ENCODE data around the gene FAAP100. TPM values are rescaled to one million over a fixed set of nuclear protein-coding genes. Genes with fewer than 3 reads are reported as not detected.

FAAP100 gene
- polyA plus RNA-seq, 1 of the 3 experiments (the other 2 are of a cell fraction) = 18.9 TPM

GRCh38 chr17:81582749-81583148, 30.6 kb upstream of the FAAP100 start:
- Histone ChIP-seq H3K36me3 (replicated peaks in 1 of 2; ENCODE audit: control insufficient read depth in 1 of 2, insufficient read depth in 2 of 2, low read length in 1 of 2) (peaks cover 36 to 71% of the 10 kb centered on the region in 2 experiments), H3K9ac (no peak overlapping the region), H3K9me3 (no peaks in the 10 kb centered on the region), H3K79me2 (ENCODE audit: insufficient read depth) (peaks cover 48% of the 10 kb centered on the region), H3K4me1 (ENCODE audit: control insufficient read depth in 1 of 2, insufficient read depth in 2 of 2, low read depth in 1 of 2, low read length in 1 of 2) (peaks cover 0 to 26% of the 10 kb centered on the region in 2 experiments; a peak in 2 of 4 replicates), H3K27ac (ENCODE audit: low read depth in 2 of 2, low read length in 1 of 2) (peak overlapping the region in 1 of 2 experiments; percentile 6; a peak in 1 of 4 replicates), H4K20me1 (ENCODE audit: insufficient read depth) (peaks cover 10% of the 10 kb centered on the region; the same call in 1 of the 2 replicates), H3F3A (replicated peaks; ENCODE audit: insufficient read depth) (peaks cover 27% of the 10 kb centered on the region), H3K27me3 (ENCODE audit: insufficient read depth) (no peaks in the 10 kb centered on the region), H2AFZ (ENCODE audit: low read depth) (no peak overlapping the region), H3K4me2 (0 out of 2 replicates have a peak overlapping the region, but pooled peaks have one; percentile 21), H3K9me2 (no peaks in the 10 kb centered on the region), H3K4me3 (ENCODE audit: low read depth in 2 of 2, low read length in 1 of 2) (no peak overlapping the region)
- ChIA-PET CTCF (interaction anchor here (1.0 to 1.6 kb wide), 3 partner anchors 10 to 142 kb away, joined by 3 to 6 read pairs (median 3); no protein-coding TSS in a partner anchor), POLR2A (no interaction called here)
- DNase-seq = no peak
- TF ChIP-seq FOXM1 (IDR thresholded peaks at IDR 0.05; ENCODE audit: low read depth) (no peak), TCF12 (IDR thresholded peaks at IDR 0.05) (no peak), JUND (IDR thresholded peaks at IDR 0.05) (no peak), YY1 (IDR thresholded peaks at IDR 0.05; ENCODE audit: low read depth) (no peak), FOSL2 (IDR thresholded peaks at IDR 0.05; ENCODE audit: borderline replicate concordance, low read depth) (no peak), EP300 (IDR thresholded peaks at IDR 0.05; ENCODE audit: borderline replicate concordance in 1 of 2, low read depth in 1 of 2, low read length in 1 of 2) (no peak)
- TF ChIP-seq, protein P1, sequence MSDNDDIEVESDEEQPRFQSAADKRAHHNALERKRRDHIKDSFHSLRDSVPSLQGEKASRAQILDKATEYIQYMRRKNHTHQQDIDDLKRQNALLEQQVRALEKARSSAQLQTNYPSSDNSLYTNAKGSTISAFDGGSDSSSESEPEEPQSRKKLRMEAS (IDR thresholded peaks at IDR 0.05; ENCODE audit: low read depth) = no peak
- TF ChIP-seq, protein P2, sequence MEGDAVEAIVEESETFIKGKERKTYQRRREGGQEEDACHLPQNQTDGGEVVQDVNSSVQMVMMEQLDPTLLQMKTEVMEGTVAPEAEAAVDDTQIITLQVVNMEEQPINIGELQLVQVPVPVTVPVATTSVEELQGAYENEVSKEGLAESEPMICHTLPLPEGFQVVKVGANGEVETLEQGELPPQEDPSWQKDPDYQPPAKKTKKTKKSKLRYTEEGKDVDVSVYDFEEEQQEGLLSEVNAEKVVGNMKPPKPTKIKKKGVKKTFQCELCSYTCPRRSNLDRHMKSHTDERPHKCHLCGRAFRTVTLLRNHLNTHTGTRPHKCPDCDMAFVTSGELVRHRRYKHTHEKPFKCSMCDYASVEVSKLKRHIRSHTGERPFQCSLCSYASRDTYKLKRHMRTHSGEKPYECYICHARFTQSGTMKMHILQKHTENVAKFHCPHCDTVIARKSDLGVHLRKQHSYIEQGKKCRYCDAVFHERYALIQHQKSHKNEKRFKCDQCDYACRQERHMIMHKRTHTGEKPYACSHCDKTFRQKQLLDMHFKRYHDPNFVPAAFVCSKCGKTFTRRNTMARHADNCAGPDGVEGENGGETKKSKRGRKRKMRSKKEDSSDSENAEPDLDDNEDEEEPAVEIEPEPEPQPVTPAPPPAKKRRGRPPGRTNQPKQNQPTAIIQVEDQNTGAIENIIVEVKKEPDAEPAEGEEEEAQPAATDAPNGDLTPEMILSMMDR (IDR thresholded peaks at IDR 0.05) = no peak
- 97% methylated on average over 11 of the region's 12 CpGs for WGBS (ENCODE audit: low lambda C conversion rate)

- peaks cover 36 to 69% of the 10 kb centered on the region in 2 experiments for H3K36me3 ChIP-seq (replicated peaks in 1 of 2; ENCODE audit: control insufficient read depth in 1 of 2, insufficient read depth in 2 of 2, low read length in 1 of 2)
- no peak overlapping the region for H2AFZ ChIP-seq (ENCODE audit: low read depth)
- ChIA-PET POLR2A (no interaction called here), CTCF (interaction anchor here (1.0 to 1.6 kb wide), 3 partner anchors 9 to 141 kb away, joined by 3 to 6 read pairs (median 3); no protein-coding TSS in a partner anchor)
- 60% methylated on average over 5 of the region's 5 CpGs for WGBS (ENCODE audit: low lambda C conversion rate)
- no peaks in the 10 kb centered on the region for H3K9me2 ChIP-seq
- H3K4me1 ChIP-seq (ENCODE audit: control insufficient read depth in 1 of 2, insufficient read depth in 2 of 2, low read depth in 1 of 2, low read length in 1 of 2) = peaks cover 0 to 30% of the 10 kb centered on the region in 2 experiments; a peak in 2 of 4 replicates
- H3K9me3 ChIP-seq = no peaks in the 10 kb centered on the region
- DNase-seq = no peak
- peaks cover 10% of the 10 kb centered on the region; the same call in 1 of the 2 replicates for H4K20me1 ChIP-seq (ENCODE audit: insufficient read depth)
- H3K79me2 ChIP-seq (ENCODE audit: insufficient read depth) = peaks cover 50% of the 10 kb centered on the region
- peaks cover 31% of the 10 kb centered on the region for H3F3A ChIP-seq (replicated peaks; ENCODE audit: insufficient read depth)
- no peak overlapping the region for H3K9ac ChIP-seq
- no peaks in the 10 kb centered on the region for H3K27me3 ChIP-seq (ENCODE audit: insufficient read depth)
- peak overlapping the region in 1 of 2 experiments; percentile 6; a peak in 1 of 4 replicates for H3K27ac ChIP-seq (ENCODE audit: low read depth in 2 of 2, low read length in 1 of 2)
- H3K4me3 ChIP-seq (ENCODE audit: low read depth in 2 of 2, low read length in 1 of 2) = no peak overlapping the region
- H3K4me2 ChIP-seq = 0 out of 2 replicates have a peak overlapping the region, but pooled peaks have one; percentile 21
- peak; percentile 46 for TF ChIP-seq FOSL2 (IDR thresholded peaks at IDR 0.05; ENCODE audit: borderline replicate concordance, low read depth)
- TF ChIP-seq FOXJ3 (CRISPR knock-in tag; IDR thresholded peaks at IDR 0.05) = no peak
- no peak for TF ChIP-seq RAD21 (IDR thresholded peaks at IDR 0.05; ENCODE audit: low read length)
- no peak for TF ChIP-seq ELF1 (IDR thresholded peaks at IDR 0.05)
- TF ChIP-seq, protein P1 (IDR thresholded peaks at IDR 0.05; ENCODE audit: low read depth) = no peak
- TF ChIP-seq, protein P3, sequence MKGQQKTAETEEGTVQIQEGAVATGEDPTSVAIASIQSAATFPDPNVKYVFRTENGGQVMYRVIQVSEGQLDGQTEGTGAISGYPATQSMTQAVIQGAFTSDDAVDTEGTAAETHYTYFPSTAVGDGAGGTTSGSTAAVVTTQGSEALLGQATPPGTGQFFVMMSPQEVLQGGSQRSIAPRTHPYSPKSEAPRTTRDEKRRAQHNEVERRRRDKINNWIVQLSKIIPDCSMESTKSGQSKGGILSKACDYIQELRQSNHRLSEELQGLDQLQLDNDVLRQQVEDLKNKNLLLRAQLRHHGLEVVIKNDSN (IDR thresholded peaks at IDR 0.05; ENCODE audit: borderline replicate concordance, low read depth) = no peak
- TF ChIP-seq EZH2phosphoT487 (IDR thresholded peaks at IDR 0.05; ENCODE audit: borderline replicate concordance, low read depth) = no peak
- TF ChIP-seq TCF12 (IDR thresholded peaks at IDR 0.05) = no peak
Observed at GRCh38 chr17:81582341-81582740, 30.2 kb upstream of the FAAP100 start.
